Stomach (tissue), 9 donors: Measurements from ENCODE around the gene PDE4D. TPM values are rescaled to one million over a fixed set of nuclear protein-coding genes. Genes with fewer than 3 reads are reported as not detected.
A peak's percentile ranks its signal among the peaks of the same experiment; 100 is the strongest.

Source experiments
- DNase-seq, 2 donors: peaks; one replicate each; pipeline versions ENCODE4 v3.0.0 to v3.0.0-alpha.2; 2013 to 2019
- H3K27ac ChIP-seq, 5 donors: fragments of 200-600 bp in 4 of 5; sonication (generic) in 4 of 5; one replicate each; pipeline ENCODE4 v1.5.1; 2013 to 2019; ENCODE audit warnings: mild to moderate bottlenecking in 1 of 5, moderate library complexity in 1 of 5
- H3K27me3 ChIP-seq, 3 donors: fragments of 200-600 bp; sonication (generic); one replicate each; pipeline ENCODE4 v1.5.1; 2017 to 2019; ENCODE audit warnings: mixed run types in 1 of 3
- H3K36me3 ChIP-seq, 4 donors: fragments of 200-600 bp; sonication (generic); 1 replicate in 3 of 4; 2 replicates in 1 of 4; pipeline ENCODE4 v1.5.1; 2016 to 2019
- H3K4me1 ChIP-seq, 4 donors: fragments of 200-600 bp; sonication (generic); one replicate each; pipeline ENCODE4 v1.5.1; 2016 to 2019
- H3K4me3 ChIP-seq, 4 donors: fragments of 200-600 bp; sonication (generic) in 3 of 4; one replicate each; pipeline ENCODE4 v1.5.1; 2016 to 2019; ENCODE audit warnings: mild to moderate bottlenecking in 1 of 4
- H3K9me3 ChIP-seq, 4 donors: fragments of 200-600 bp; sonication (generic); one replicate each; pipeline ENCODE4 v1.5.1; 2016 to 2019
- EP300 ChIP-seq: sonication (generic); formaldehyde crosslinking; IDR thresholded peaks from one replicate; pipeline ENCODE4 v1.6.1; 2017; ENCODE audit warnings: antibody characterized with exemption
- POLR2A ChIP-seq, 4 donors: fragments of 450-650 bp; IDR thresholded peaks; one replicate each; pipeline ENCODE4 v1.6.1; 2016; ENCODE audit warnings: antibody characterized with exemption in 4 of 4, control low read depth in 2 of 4, mild to moderate bottlenecking in 1 of 4, moderate library complexity in 1 of 4
- POLR2AphosphoS5 ChIP-seq, 3 donors: sonication (generic); formaldehyde crosslinking; IDR thresholded peaks; one replicate each; pipeline ENCODE4 v1.6.1; 2016; ENCODE audit warnings: antibody characterized with exemption in 3 of 3
- WGBS, 5 donors: extraction: QIAGEN DNeasy Blood & Tissue Kit in 3 of 5; methylation state at CpG; one replicate each; pipeline versions ENCODE4 v1.1.5 to v1.1.7; 2013 to 2018; 5-methylcytosine and 5-hydroxymethylcytosine counted together
- intact Hi-C: fragments of 100-400 bp; cut with DNase I; formaldehyde crosslinking; loops from one replicate; pipeline ENCODE4 v1.15.1; 2023; ENCODE audit warnings: low total_unique reads
- polyA plus RNA-seq, 3 donors: library from polyadenylated mRNA; stranded (reverse); fragments of 200-250 nt; gene quantifications; one replicate each; pipeline ENCODE4 v1.2.3, GENCODE V29; 2013
- total RNA-seq, 5 donors: library from RNA; depleted of rRNA; stranded (reverse); fragments of >200 nt; gene quantifications; one replicate each; pipeline versions ENCODE4 v1.1.0 to v1.2.3, GENCODE V29; 2014 to 2016
- TF ChIP-seq, protein P1 (sequence below), 7 experiments: fragments of 450-650 bp in 4 of 7; fragments of 200-600 bp in 3 of 7; sonication (generic) in 3 of 7; IDR thresholded peaks; one replicate each; pipeline ENCODE4 v1.5.1; 2016 to 2019; ENCODE audit warnings: antibody characterized with exemption in 7 of 7, control low read depth in 2 of 7, mild to moderate bottlenecking in 1 of 7
- donor health status: healthy with polysubstance abuse.
- donor health status: Bipolar disorder and iron deficiency.
- donor health status: healthy.

The PDE4D gene
- total and polyA plus RNA-seq, 8 donors, result 3.1 to 147 (median 97.3) TPM

DNA sequence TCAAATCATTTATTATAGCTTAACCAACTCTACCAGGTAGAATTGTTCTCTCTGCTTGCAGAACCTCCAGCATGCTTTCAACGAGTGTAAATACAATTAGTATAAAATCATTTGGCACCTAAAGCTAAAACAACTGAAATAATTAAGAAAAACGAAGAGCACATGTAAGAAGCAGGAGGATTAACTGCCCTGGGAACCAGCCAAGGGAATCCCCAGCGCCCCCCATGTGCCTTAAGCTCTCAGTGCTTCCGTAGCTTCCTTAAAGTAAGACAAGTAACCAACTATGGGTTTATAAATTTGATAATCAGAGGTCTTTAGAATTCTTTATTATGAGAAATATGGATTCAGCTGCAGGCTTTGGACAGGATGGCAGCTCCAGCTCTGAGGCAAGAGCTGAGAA lies 908.2 kb downstream of the PDE4D start:
- intact Hi-C loops, result no loop called here
- no peaks in the 10 kb centered on the region for H3K27me3 ChIP-seq
- DNase-seq, result no peak
- no peaks in the 10 kb centered on the region for H3K4me1 ChIP-seq
- peaks cover 7 to 66% (median 60%) of the 10 kb centered on the region in 4 donors for H3K36me3 ChIP-seq
- H3K9me3 ChIP-seq, result no peaks in the 10 kb centered on the region
- TF ChIP-seq, protein P1, sequence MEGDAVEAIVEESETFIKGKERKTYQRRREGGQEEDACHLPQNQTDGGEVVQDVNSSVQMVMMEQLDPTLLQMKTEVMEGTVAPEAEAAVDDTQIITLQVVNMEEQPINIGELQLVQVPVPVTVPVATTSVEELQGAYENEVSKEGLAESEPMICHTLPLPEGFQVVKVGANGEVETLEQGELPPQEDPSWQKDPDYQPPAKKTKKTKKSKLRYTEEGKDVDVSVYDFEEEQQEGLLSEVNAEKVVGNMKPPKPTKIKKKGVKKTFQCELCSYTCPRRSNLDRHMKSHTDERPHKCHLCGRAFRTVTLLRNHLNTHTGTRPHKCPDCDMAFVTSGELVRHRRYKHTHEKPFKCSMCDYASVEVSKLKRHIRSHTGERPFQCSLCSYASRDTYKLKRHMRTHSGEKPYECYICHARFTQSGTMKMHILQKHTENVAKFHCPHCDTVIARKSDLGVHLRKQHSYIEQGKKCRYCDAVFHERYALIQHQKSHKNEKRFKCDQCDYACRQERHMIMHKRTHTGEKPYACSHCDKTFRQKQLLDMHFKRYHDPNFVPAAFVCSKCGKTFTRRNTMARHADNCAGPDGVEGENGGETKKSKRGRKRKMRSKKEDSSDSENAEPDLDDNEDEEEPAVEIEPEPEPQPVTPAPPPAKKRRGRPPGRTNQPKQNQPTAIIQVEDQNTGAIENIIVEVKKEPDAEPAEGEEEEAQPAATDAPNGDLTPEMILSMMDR (IDR thresholded peaks at IDR 0.05), result no peak
- H3K27ac ChIP-seq, result no peak overlapping the region
- 75 to 90% (median 82%) methylated on average over 4 of the region's 4 CpGs for WGBS, 5 donors
- H3K4me3 ChIP-seq, result no peak overlapping the region

DNA sequence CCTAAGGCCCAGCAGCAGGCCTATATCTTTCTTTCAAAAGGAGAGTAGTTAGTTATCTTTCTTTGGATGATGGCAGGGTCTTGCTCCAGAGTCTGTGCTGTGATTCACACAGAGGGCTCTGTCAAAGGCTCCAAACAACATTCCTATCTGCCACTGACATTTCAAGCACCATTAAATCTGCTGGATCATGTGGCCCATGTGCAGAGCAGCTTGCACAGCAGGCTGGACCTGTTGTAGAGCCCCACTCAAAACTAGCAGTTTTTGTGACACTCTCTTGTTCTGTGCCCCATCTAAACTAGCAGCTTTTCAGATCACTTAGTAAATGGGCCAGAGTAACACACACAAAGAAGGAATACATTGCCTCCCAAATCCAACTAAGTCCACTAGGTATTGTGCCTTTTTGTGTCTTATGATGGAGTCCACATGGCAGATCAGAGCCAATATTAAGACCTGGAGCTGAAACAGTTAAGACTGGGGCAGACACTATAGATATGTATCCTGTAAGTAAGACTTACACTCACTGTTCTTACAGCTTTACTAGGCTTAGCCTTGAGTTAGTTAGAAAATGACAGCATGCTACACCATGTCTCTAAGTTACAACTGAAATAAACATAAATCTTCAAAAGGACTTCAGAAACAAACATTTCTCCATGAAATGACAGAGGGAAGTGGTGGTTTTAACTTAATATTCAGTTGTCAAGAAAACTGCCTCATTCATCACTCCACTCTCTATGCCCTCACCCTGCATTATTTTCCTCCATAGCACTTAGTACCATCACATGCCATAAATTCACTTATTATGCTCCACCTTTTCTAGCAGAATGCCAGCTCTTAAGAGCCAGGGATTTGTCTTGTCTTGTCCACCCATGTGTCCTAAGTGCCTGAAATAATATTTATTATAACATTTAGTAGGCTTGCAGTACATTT lies 909.7 kb downstream of the PDE4D start:
- TF ChIP-seq POLR2AphosphoS5 (IDR thresholded peaks at IDR 0.05) (no peak), POLR2A (IDR thresholded peaks at IDR 0.05) (no peak), EP300 (no peak)
- TF ChIP-seq, protein P1 (IDR thresholded peaks at IDR 0.05), result no peak
- H3K27ac ChIP-seq, result no peak overlapping the region
- intact Hi-C loops, result no loop called here
- H3K27me3 ChIP-seq, result no peaks in the 10 kb centered on the region
- H3K4me3 ChIP-seq, result no peak overlapping the region
- H3K9me3 ChIP-seq, result no peaks in the 10 kb centered on the region
- peaks cover 0 to 61% (median 54%) of the 10 kb centered on the region in 4 donors for H3K36me3 ChIP-seq
- H3K4me1 ChIP-seq, result no peaks in the 10 kb centered on the region
- no peak for DNase-seq

DNA sequence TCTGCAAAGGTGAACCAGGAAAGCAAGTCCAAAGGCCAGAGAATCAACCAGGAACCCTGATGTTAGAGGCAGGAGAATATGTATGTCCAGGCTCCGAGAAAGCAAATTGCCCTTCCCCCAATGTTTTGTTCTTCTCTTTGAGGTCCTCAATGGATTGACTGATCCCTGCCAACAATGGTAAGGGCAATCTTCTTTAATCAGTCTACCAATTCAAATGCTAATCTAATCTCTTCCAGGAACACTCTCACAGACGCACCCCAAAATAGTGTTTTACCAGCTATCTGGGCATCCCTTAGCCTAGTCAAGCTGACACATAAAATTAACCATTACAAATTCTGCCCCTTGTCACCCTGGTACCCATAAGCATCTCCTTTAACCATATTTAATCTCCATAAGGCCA lies 912.6 kb downstream of the PDE4D start:
- H3K27ac ChIP-seq, result peak overlapping the region in 1 of 5 donors; percentile 1
- no peak for TF ChIP-seq POLR2A (IDR thresholded peaks at IDR 0.05)
- TF ChIP-seq, protein P1 (IDR thresholded peaks at IDR 0.05), result no peak
- no peak for TF ChIP-seq EP300
- TF ChIP-seq POLR2AphosphoS5 (IDR thresholded peaks at IDR 0.05), result no peak
- peaks cover 0 to 4% (median 0%) of the 10 kb centered on the region in 4 donors for H3K4me1 ChIP-seq
- WGBS, 5 donors, result 60 to 85% (median 78%) methylated on average over 2 of the region's 2 CpGs
- peaks cover 3 to 60% (median 53%) of the 10 kb centered on the region in 4 donors for H3K36me3 ChIP-seq
- intact Hi-C loops, result no loop called here
- no peaks in the 10 kb centered on the region for H3K27me3 ChIP-seq
- no peaks in the 10 kb centered on the region for H3K9me3 ChIP-seq
- no peak overlapping the region for H3K4me3 ChIP-seq
- DNase-seq, result no peak

DNA sequence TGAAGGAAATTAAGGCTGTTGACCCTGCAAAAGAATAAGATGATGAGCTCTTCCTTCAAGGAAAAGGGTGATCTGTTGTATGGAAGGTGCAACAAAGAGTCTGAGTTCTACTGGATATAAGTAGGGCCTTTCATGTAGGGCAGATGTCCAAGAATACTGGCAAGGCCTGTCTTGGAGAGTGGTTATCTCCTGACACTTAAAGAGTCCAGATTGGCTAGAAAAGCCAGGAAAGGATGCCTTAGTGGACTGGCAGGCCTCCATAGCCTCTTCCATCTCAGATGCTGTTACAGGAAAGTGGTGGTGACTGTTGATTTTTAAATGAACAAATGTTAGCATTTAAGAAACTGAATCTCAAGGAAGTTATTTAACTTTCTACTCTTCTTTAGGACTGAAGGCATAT lies 914.4 kb downstream of the PDE4D start:
- TF ChIP-seq POLR2AphosphoS5 (IDR thresholded peaks at IDR 0.05) (no peak), POLR2A (IDR thresholded peaks at IDR 0.05) (no peak), EP300 (no peak)
- TF ChIP-seq, protein P1 (IDR thresholded peaks at IDR 0.05), result no peak

More for the DNA sequence above, 914.4 kb downstream of the PDE4D start:
- Histone ChIP-seq H3K27me3 (no peaks in the 10 kb centered on the region), H3K27ac (no peak overlapping the region), H3K9me3 (no peaks in the 10 kb centered on the region), H3K4me3 (no peak overlapping the region), H3K4me1 (peaks cover 0 to 4% (median 0%) of the 10 kb centered on the region in 4 donors), H3K36me3 (peaks cover 13 to 78% (median 66%) of the 10 kb centered on the region in 4 donors)
- no peak for DNase-seq
- intact Hi-C loops, result no loop called here
